Neural cell (in vitro differentiated cells): ENCODE data around the gene THRA. TPM values are rescaled to one million over a fixed set of nuclear protein-coding genes. Genes with fewer than 3 reads are reported as not detected.

ENCODE experiments used
- H2AFZ ChIP-seq: fragments of 200-600, 300-800 bp; sonication (generic), shearing (Covaris generic); 2 replicates; pipeline ENCODE4 v1.6.0; 2014; ENCODE audit warnings: low read depth, mild to moderate bottlenecking, antibody characterized with exemption, low read length, moderate library complexity
- H3F3A ChIP-seq: fragments of 200-600 bp; shearing (Covaris generic); 2 replicates; pipeline ENCODE4 v1.6.1; 2016; ENCODE audit warnings: mild to moderate bottlenecking, moderate library complexity, mixed read lengths, antibody characterized with exemption, low read length; ENCODE audit not compliant: insufficient read depth, poor library complexity, severe bottlenecking
- H3K27ac ChIP-seq: fragments of 200-600, 300-800 bp; sonication (generic), shearing (Covaris generic); 2 replicates; pipeline ENCODE4 v1.5.1; 2014; ENCODE audit warnings: mild to moderate bottlenecking, low read length, moderate library complexity
- H3K27me3 ChIP-seq: fragments of 300-800, 200-600 bp; sonication (generic), shearing (Covaris generic); 2 replicates; pipeline ENCODE4 v1.6.0; 2014; ENCODE audit warnings: mild to moderate bottlenecking, low read depth, low read length, moderate library complexity; ENCODE audit not compliant: insufficient read depth
- H3K36me3 ChIP-seq: fragments of 300-800, 200-600 bp; sonication (generic), shearing (Covaris generic); 2 replicates; pipeline ENCODE4 v1.5.1; 2014; ENCODE audit warnings: mild to moderate bottlenecking, antibody characterized with exemption, low read length, moderate library complexity; ENCODE audit not compliant: insufficient read depth
- H3K4me2 ChIP-seq: fragments of 300-800, 200-600 bp; sonication (generic), shearing (Covaris generic); 2 replicates; pipeline ENCODE4 v1.6.0; 2014; ENCODE audit warnings: mild to moderate bottlenecking, low read length
- H3K4me3 ChIP-seq: fragments of 300-800, 200-600 bp; sonication (generic), shearing (Covaris generic); 2 replicates; pipeline ENCODE4 v1.5.1; 2014; ENCODE audit warnings: mild to moderate bottlenecking, low read length, moderate library complexity
- H3K79me2 ChIP-seq: fragments of 200-600 bp; shearing (Covaris generic); replicated peaks from 2 replicates; pipeline ENCODE4 v1.6.0; 2014; ENCODE audit warnings: mild to moderate bottlenecking, low read length, moderate library complexity; ENCODE audit not compliant: insufficient read depth
- H3K9ac ChIP-seq: fragments of 300-800, 200-600 bp; sonication (generic), shearing (Covaris generic); 2 replicates; pipeline ENCODE4 v1.6.1; 2016; ENCODE audit warnings: mild to moderate bottlenecking, low read length, mixed read lengths
- H3K9me2 ChIP-seq: fragments of 200-600 bp; shearing (Covaris generic); 2 replicates; pipeline ENCODE4 v1.6.1; 2016; ENCODE audit warnings: mild to moderate bottlenecking, low read length, mixed read lengths; ENCODE audit not compliant: insufficient read depth
- H3K9me3 ChIP-seq: fragments of 200-600, 300-800 bp; sonication (generic), shearing (Covaris generic); 2 replicates; pipeline ENCODE4 v1.6.1; 2016; ENCODE audit warnings: mild to moderate bottlenecking, mixed run types, low read length, moderate library complexity, mixed read lengths
- H4K20me1 ChIP-seq: fragments of 200-600 bp; shearing (Covaris generic); 2 replicates; pipeline ENCODE4 v1.6.1; 2016; ENCODE audit warnings: mild to moderate bottlenecking, mixed run types; ENCODE audit not compliant: insufficient read depth
- CTCF ChIP-seq: fragments of 450-650 bp; IDR thresholded peaks from 2 replicates; pipeline ENCODE4 v1.5.1; 2014; ENCODE audit warnings: antibody characterized with exemption, mild to moderate bottlenecking, moderate library complexity; ENCODE audit not compliant: poor library complexity, severe bottlenecking
- EP300 ChIP-seq: fragments of 450-650 bp; conservative IDR thresholded peaks from 2 replicates; pipeline ENCODE4 v1.6.1; 2014; ENCODE audit warnings: antibody characterized with exemption, mild to moderate bottlenecking, moderate library complexity; ENCODE audit not compliant: poor library complexity, severe bottlenecking
- EZH2 ChIP-seq: fragments of 200-600, 300-800 bp; shearing (Covaris generic), sonication (generic); IDR thresholded peaks from 2 replicates; pipeline ENCODE4 v1.6.1; 2014; ENCODE audit warnings: antibody characterized with exemption, low read length, borderline replicate concordance, mild to moderate bottlenecking; ENCODE audit not compliant: insufficient read depth, poor library complexity, severe bottlenecking
- MXI1 ChIP-seq: fragments of 450-650 bp; conservative IDR thresholded peaks from 2 replicates; pipeline ENCODE4 v1.6.1; 2014; ENCODE audit warnings: antibody characterized with exemption, mild to moderate bottlenecking; ENCODE audit not compliant: poor library complexity, severe bottlenecking
- POLR2AphosphoS5 ChIP-seq: IDR thresholded peaks from 2 replicates; pipeline ENCODE4 v1.6.1; 2012
- RAD21 ChIP-seq: fragments of 450-650 bp; conservative IDR thresholded peaks from 2 replicates; pipeline ENCODE4 v1.6.1; 2014; ENCODE audit warnings: antibody characterized with exemption, mild to moderate bottlenecking, moderate library complexity
- REST ChIP-seq: IDR thresholded peaks from 2 replicates; pipeline ENCODE4 v1.6.1; 2012; ENCODE audit warnings: borderline replicate concordance
- SMC3 ChIP-seq: fragments of 450-650 bp; conservative IDR thresholded peaks from 2 replicates; pipeline ENCODE4 v1.6.1; 2014; ENCODE audit warnings: antibody characterized with exemption, mild to moderate bottlenecking, moderate library complexity; ENCODE audit not compliant: poor library complexity
- TAF1 ChIP-seq: IDR thresholded peaks from 2 replicates; pipeline ENCODE4 v1.6.1; 2012; ENCODE audit warnings: low read depth
- polyA plus RNA-seq: library from polyadenylated mRNA; depleted of rRNA; stranded (reverse); fragments of >200 nt; gene quantifications from 2 replicates; pipeline ENCODE4 v1.2.3, GENCODE V29; 2014

Gene THRA
- polyA plus RNA-seq, 1 donor from 2014 or later = 97.2 TPM

GRCh38 chr17:40031706-40032105 is 31.1 kb upstream of the THRA start:
- H3K9me2 ChIP-seq = no peaks in the 10 kb centered on the region
- H3K36me3 ChIP-seq = no peaks in the 10 kb centered on the region

More at GRCh38 chr17:40031706-40032105, 31.1 kb upstream of the THRA start:
- H3K27me3 ChIP-seq = no peaks in the 10 kb centered on the region
- TF ChIP-seq TAF1 (no peak), CTCF (no peak), MXI1 (no peak), REST (no peak), POLR2AphosphoS5 (no peak), SMC3 (no peak), EP300 (no peak), RAD21 (no peak), EZH2 (no peak)
- no peaks in the 10 kb centered on the region for H4K20me1 ChIP-seq
- H3K27ac ChIP-seq = no peak overlapping the region
- H3K4me3 ChIP-seq = no peak overlapping the region
- no peaks in the 10 kb centered on the region for H3F3A ChIP-seq
- H3K79me2 ChIP-seq = no peaks in the 10 kb centered on the region
- no peak overlapping the region for H3K4me2 ChIP-seq
- H3K9ac ChIP-seq = no peak overlapping the region
- no peak overlapping the region for H2AFZ ChIP-seq
- H3K9me3 ChIP-seq = no peaks in the 10 kb centered on the region
